Activated T-helper 9 cell treated with anti-CD3 and anti-CD28 coated beads, Interleukin-2, amount 50 U/mL, for 16 hours (primary cell): ENCODE data around the gene DCLRE1A.
A peak's percentile ranks its signal among the peaks of the same experiment; 100 is the strongest.

ENCODE experiments used
- DNase-seq: peaks from one replicate; pipeline ENCODE4 v3.0.0-alpha.2; 2020; ENCODE audit warnings: low read depth

The DCLRE1A gene

GRCh38 chr10:113854013-113854760 is at the start of gene DCLRE1A, which contains the start of gene NHLRC2:
Gene DCLRE1A (minus strand): TSS chr10:113854082. CDS start chr10:113853182, 900 bp downstream.
Gene NHLRC2 (plus strand): TSS chr10:113854661. CDS start chr10:113854873, 212 bp downstream.
- peak; percentile 53 for DNase-seq

DNA sequence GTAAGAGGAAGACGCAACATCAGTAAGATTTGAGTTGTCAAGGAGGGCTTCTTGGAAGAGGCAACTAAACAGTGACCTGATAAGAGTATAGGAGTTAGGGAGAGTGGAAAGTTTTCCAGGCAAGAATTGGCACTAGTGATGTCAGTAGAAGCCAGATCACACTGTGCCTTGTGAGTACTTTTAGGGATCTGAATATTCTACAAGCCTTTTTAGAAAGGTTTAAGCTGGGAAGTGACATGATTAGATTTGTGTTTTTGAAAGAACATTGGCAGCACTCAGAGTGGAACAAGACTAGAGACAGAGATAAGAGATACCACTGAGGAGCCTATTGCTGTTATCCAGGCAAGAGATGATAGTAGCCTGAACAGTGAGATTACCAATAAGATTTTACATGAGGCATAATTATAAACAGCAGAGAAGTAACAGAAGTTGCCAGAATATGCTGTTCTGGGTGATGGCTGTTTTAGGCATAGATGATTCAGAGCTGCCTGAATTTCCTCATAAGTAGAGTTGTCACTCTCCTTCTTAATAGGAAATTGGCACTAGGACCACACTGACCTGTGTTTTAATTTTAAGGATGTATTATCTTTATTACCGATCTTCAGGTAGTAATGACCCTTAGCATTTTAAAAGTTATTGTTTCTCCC is 46.2 kb upstream of the DCLRE1A start:
- no peak for DNase-seq

GRCh38 chr10:113897693-113898618 is 44.1 kb upstream of the DCLRE1A start:
- no peak for DNase-seq

GRCh38 chr10:113895018-113895417 is 41.1 kb upstream of the DCLRE1A start:
- no peak for DNase-seq

- DNase-seq, result no peak
Observed at GRCh38 chr10:113894581-113894980, 40.7 kb upstream of the DCLRE1A start.

DNA sequence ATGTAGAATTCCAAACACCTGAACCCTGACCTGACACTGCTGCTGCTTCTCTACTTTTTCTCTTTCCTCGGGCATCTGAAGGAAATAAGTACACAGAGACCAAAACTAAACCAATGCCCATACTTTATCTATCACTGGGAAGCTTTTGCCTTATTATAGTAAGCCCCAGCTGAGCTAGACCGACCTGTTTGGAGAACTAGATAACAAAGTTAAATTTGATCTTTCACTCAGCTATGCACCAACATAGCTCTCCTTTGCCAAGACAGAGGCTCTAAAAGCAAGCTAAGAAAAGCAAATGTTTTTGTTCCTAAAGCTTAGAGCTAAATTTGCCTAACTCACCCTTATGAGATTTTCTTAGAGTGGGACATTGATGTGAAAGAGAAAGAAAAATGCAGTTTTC is 39.7 kb upstream of the DCLRE1A start:
- no peak for DNase-seq

- DNase-seq, result no peak
Observed at GRCh38 chr10:113891476-113891875, 37.6 kb upstream of the DCLRE1A start.

DNA sequence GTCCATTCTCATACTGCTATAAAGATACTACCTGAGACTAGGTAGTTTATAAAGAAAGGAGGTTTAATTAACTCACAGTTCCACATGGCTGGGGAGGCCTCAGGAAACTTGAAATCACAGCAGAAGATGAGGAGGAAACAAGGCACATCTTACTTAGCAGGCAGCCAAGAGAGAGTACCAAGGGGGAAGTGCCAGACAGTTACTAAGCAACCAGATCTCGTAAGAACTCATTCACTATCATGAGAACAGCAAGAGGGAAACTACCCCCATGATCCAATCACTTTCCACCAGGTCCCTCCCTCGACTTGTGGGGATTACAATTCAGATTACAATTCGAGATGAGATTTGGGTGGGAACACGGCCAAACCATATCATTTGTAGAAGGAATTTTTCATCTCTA is 36.9 kb upstream of the DCLRE1A start:
- DNase-seq, result no peak

DNA sequence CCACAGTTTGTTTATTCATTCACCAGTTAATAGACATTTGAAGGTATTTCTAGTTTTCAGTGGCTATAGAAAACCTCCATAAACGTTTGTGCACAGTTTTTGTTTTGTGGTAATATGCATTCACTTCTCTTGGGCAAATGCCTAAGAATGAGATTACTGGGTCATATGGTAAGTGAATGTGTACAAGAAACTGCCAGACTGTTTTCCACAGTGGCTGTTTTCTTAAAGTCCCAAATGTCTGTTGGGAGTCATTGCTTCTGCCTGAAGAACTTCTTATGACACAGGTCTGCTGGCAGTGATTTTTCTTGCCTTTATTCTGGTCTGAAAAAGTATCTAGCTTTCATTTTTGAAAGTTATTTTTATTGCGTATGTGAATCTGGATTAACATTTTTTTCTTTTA is 36.0 kb upstream of the DCLRE1A start:
- DNase-seq, result no peak

- no peak for DNase-seq
Observed at GRCh38 chr10:113882240-113882639, 28.4 kb upstream of the DCLRE1A start.

DNA sequence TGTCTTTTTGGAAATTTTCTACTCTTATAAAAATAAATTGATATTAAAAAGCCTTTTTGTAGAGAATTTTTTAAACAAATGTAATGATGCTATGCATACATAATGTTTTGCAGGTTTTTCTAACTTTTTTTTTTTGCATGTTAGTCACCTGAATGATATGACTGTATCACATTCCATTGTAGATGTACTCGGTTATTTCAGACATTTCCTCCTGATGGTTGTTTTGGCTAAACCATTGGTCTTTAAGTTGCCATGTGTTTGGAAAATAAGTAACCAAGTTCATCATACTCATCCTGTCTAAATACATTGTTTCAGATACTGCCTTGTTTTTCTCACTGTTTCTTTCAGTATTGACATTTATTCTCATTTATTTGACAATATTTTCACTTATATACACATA is 26.4 kb upstream of the DCLRE1A start:
- no peak for DNase-seq

GRCh38 chr10:113879691-113880090 is 25.8 kb upstream of the DCLRE1A start:
- DNase-seq, result no peak

DNA sequence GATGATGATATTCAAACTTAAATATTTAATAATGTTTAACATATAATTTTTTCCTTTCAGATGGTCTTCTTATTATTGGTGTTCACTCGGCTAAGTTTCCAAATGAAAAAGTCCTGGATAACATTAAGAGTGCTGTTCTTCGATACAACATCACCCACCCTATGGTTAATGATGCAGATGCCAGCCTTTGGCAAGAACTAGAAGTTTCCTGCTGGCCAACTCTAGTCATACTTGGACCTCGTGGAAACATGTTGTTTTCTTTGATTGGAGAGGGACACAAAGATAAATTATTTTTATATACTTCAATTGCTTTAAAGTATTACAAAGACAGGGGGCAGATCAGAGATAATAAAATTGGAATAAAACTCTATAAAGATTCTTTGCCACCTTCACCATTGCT is 22.6 kb upstream of the DCLRE1A start:
- DNase-seq, result no peak

- no peak for DNase-seq
Observed at GRCh38 chr10:113875212-113875611, 21.3 kb upstream of the DCLRE1A start.

GRCh38 chr10:113872139-113873030 is 18.5 kb upstream of the DCLRE1A start:
- no peak for DNase-seq

DNA sequence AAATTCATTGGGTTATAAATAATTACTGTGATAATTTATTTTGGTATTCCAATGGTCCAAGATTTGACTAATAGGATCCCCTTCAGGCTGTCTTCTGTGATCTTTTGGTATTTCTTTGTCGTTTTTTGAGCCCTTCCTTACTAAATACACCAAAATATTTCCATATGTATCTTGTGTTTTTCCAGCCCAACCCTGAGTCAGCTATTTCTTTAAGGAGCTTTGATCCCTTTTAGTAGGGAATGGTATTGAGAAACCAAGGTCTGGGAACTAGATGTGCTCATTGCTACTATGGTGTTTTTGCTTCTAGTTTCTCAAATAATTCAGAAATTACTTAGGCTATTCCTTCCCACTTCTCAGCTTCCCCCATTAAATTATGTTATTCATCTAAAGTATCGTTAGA is 15.9 kb upstream of the DCLRE1A start:
- no peak for DNase-seq

DNA sequence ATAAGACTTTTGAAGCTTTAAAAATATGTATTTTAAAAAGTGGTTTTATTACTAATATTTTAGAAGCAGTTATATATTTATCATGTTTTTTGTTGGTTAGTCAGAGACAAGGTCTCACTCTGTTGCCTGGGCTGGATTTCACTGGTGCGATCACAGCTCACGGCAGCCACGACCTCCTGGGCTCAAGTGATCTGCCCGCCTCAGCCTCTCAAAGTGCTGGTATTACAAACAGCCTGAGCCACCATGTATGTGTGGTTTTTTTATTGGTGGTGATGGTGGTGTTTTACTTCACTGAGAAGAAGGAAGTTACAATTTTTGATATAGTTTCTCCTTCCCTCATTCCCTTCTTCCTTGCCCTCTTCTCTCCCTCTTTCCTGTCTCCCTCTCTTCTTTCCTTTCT is 14.0 kb upstream of the DCLRE1A start:
- DNase-seq, result no peak

- DNase-seq, result no peak
Observed at GRCh38 chr10:113866551-113867394, 12.9 kb upstream of the DCLRE1A start.

- DNase-seq, result no peak
Observed at GRCh38 chr10:113865901-113866300, 12.0 kb upstream of the DCLRE1A start.

DNA sequence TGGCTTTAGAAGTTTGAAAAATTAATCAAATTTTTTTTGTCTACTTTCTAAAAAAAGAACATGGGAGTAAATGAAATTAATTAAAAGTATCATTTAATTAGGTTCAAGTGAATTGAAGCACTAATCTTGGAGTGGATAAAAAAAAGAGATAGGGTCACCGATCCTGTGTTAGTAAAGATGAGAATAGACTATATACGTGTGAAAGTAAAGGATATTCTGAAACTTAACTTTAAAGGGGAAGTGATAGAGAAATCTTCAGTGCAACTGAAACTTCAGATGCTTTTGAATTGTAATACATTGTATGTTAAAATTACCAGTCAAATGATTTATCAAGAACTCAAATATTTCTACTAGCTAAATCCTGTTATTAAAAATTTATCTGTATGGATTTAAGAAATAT is 5.4 kb upstream of the DCLRE1A start:
- DNase-seq, result no peak

DNA sequence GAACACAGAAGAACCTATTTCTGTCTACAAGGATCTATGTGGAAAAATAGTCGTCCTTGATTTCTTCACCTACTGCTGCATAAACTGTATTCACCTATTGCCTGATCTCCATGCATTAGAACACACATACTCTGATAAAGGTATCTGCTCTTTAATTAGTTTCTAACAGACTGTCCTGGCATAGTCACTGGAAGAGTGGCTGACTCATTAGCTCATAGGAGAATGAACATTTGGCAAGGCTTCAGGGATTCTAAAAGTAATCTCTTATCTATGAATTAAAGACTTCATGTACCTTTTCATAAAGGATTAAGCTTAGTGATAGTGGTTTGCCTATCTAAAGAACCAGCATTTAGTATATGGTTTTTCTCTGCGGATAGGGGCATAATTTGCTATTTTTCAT is 4.7 kb upstream of the DCLRE1A start:
- DNase-seq, result no peak
